Stimulated activated CD8-positive, alpha-beta memory T cell treated with anti-CD3 and anti-CD28 coated beads, Interleukin-4, amount 100 ng/mL, for 1 hour (primary cell): ENCODE measurements around the gene CES3.
A peak's percentile ranks its signal among the peaks of the same experiment; 100 is the strongest.

Experiments used
- DNase-seq, 2 donors: peaks; one replicate each; pipeline ENCODE4 v3.0.0-alpha.2; 2020; ENCODE audit warnings: low read depth in 2 of 2, low spot score in 1 of 2

CES3 gene

DNA sequence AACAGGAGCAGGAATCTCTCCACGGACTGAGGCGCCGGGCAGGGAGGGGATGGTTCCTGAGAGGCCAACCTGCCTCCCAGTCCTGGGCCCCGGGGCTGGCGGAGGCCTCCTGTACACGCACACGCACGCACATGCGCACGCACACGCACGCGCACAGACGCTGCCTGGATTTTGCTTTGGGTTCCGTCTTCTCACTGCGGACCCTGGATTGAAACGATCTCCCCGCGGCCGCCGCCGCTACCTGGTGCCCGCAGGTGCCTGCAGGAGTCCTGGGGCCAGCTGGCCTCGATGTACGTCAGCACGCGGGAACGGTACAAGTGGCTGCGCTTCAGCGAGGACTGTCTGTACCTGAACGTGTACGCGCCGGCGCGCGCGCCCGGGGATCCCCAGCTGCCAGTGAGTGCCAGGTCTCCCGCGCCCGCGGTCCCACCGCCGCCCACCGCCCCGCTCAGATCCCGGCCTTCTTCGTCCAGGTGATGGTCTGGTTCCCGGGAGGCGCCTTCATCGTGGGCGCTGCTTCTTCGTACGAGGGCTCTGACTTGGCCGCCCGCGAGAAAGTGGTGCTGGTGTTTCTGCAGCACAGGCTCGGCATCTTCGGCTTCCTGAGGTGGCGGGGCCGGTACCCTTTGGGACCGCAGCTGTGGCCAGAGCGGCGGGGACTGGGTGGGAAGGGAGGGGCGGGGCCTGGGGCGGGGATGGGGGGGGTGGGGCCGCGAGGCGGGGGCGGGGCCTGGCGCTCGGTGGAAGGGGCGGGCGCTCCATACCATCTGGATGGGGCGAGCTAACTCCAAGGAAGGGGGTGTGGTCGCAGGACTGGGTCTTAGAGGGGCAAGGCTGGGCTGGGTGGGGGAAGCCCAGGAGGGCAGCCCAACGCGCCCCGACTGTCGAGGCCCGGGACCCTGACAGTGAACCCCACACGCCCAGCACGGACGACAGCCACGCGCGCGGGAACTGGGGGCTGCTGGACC lies 39.6 kb downstream of the CES3 start:
- DNase-seq = no peak

DNA sequence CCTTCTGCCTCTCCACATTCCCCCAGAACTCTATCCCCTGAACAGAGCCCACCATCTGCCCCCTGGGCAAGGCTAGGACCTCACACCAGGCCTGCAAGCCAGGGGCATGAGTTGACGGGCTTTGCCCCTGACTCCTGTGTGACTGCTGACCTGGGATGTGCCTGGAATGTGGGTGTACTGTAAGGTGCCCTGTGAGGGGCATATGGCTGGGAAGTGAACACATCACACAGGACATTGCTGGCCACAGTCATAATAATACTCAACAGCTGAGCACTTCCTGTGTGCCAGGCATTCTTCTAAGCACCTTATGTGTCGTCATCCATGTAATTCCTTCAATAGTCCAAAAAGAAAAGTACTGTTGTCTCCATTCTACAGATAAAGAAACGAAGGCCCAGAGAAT lies 40.7 kb downstream of the CES3 start:
- no peak for DNase-seq

DNA sequence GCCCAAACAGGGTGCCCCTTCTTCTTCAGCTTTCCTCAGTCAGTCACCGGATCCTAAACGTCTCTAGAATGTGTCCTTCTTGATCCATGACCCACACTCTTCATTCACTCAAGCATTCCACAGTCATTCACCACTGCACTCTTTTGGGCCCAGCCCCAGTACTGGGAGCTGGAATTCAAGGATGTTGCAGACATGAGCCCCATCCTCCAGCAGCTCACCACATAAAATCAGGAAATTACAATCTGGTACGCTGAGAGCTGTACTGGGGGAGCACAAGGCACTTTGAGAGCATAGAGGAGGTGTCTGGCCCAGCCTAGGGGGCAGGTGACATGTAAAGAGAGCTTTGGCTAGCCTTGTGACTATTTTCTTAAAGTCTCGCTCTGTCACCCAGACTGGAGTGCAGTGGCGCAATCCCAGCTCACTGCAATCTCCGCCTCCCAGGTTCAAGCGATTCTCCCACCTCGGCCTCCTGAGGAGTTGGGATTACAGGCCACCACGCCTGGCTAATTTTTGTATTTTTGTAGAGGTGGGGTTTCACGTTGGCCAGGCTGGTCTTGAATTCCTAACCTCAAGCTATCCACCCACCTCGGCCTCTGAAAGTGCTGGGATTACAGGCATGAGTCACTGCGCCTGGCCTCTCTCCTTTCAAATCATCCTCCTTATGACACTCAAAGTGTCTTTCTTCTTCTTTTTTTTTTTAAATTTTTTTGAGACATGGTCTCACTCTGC lies 46.0 kb downstream of the CES3 start:
- DNase-seq = no peak

DNA sequence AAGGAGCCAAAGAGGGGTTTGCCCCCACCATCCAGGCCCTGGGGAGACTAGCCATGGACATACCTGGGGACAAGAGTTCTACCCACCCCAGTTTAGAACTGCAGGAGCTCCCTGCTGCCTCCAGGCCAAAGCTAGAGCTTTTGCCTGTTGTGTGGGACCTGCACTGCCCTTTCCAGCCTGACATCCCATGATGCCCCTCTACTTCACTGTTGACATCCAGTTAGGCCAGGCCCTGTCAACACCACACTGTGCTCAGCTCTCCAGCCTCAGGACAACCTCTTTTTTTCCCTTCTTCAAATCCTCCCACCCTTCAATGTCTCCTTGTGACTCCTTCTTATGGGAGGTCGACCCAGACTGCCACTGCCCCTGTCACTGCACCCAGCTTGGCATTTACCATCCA lies 48.1 kb downstream of the CES3 start:
- no peak for DNase-seq

DNA sequence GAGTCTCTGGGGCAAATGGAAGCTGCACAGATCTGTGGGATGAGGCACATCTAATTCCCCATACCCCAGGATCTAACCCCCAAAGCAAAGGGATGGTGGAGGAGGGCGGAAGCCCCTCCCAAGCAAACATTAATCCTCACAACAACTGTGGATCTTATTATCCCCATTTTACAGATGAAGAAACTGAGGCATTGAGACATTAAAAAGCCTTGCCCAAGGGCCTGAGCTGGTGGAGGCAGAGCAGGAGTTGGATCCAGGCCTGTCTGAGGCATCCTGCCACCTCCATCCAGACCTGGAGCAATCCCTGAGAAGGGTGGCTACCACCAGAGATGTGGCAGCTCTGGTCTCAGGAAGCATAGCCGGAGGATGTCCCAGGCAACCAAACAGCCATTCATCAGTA lies 50.2 kb downstream of the CES3 start:
- DNase-seq = no peak

DNA sequence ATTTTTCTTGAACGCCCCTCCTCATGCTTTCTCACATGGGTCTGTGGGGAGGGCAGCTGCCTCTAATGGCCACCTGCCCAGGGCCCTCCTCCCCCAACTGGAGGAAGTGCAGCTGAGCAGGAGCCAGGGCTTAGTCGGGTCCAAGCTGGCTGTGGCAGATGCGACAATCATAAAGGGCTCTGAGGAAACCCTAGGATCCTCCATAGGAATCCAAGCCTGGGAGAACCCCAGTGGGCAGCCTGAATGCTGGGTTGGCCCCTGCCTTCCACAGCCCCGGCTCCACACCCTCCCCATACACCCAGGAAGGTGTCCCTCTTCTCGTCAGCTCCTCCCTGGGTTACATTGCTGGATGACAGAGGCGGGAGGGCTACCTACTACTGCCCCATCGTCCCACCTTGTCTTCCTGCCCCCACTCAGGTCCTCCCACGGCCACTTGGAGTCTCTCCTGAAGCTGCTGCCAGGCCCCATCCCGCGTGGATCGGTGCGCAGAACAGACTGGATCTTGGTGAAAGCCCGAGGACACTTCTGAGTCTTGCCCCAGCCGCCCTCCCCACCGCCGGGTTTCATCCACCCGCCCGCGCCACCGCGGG lies 52.3 kb downstream of the CES3 start:
- DNase-seq = no peak

DNA sequence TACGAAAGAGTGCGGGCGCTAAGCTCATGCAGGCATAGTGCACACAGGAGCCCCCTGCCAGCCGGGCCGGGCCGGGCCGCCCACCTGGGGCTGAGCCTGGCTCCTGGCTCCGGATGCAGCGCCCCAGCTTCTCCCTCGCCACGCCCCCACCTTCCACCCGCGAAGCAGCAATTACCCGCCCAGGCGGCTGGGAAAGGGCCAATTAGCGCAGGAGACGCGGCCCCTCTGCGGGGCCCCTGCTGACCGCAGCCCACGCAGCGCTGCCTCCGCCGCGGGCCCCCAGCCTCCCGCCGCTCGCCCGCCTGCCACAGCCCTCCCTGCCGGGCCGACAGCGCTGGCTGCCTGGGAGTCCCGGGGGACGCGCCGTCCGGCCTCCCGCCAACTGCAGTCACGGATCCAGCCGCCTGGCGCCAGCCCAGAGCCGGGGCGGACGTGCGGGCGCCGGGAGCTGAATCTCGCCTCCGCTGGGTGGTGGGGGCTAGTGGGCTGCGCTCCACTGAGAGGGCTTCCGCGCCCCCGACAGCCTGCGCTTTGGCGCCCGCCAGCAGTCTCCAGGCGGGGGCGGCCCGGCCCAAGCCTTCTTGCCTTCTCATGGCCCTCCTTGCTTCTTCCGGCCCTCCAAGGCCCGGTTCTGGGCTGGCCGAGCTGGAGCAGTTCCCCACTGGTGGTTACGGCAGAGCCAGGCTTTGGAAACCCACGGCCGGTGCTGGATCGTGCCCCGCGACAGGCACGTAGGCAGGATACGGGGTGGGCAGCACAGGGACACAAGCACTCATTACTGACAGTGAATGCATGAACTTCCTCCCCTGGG lies 53.0 kb downstream of the CES3 start:
- no peak for DNase-seq

DNA sequence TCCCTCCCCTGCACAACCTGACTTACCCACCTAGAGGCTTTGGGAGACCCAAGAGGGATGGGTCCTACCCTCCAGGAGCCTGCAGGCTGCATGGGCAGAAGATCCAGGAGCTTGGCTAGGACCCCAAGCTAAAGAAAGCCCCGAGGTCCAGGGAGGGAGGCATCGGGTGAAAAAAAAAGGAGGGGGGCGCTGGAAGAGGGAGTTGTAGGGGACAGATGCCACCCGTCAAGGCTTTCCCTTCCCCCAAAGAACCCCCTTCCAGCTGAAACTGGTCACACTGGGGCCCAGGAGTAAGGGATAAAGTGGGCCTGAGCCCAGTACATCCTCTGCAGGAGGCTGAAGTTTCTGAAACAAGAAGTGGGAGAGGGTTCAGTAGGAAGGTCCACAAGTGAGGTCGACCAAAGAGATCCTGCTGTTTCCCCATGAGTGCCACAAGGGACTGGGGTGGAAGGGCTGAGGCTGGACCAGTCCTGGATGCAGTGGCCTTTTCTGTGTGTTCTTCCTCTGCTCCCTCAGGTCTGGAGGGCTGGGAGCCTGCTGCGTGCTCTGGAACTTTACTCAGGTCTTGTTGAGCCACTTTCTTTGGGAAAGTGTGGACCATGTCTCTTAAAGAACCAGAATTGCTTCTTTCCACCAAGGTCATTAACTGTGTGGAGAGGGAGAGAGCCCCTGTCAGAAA lies 53.7 kb downstream of the CES3 start:
- DNase-seq = no peak

DNA sequence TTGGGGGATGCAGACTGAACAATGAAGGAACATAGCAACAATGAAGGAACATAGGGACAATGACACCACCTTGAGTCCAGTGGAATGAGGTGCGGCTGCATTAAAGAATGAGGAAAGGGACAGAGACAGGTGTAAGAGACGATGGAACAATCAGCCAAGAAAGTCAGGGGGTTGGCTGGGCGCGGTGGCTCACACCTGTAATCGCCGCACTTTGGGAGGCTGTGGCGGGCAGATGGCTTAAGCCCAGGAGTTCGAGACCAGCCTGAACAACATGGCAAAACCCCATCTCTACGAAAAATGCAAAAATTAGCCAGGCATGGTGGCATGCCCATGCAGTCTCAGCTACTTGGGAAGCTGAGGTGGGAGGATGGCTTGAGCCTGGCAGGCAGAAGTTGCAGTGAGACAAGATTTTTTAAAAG lies 54.3 kb downstream of the CES3 start:
- no peak for DNase-seq

DNA sequence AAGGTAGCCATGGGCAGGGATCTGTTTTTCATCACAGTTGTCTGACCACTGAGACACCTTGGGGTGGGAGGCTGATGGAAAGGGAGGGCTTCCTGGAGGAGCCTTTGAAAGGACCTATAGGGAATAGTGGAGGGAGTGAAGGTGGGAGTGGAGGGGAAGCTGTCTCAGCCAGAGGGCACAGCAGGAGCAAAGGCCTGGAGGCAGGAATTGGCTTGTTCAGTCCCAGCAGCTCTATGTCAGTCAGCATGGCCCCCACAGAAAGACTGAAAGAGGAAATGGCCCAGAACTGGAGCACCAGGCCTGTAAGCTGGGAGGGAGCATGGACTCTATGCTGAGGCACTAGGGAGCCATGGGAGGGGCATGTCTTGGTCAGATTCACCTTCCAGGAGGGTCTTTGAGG lies 55.1 kb downstream of the CES3 start:
- no peak for DNase-seq

DNA sequence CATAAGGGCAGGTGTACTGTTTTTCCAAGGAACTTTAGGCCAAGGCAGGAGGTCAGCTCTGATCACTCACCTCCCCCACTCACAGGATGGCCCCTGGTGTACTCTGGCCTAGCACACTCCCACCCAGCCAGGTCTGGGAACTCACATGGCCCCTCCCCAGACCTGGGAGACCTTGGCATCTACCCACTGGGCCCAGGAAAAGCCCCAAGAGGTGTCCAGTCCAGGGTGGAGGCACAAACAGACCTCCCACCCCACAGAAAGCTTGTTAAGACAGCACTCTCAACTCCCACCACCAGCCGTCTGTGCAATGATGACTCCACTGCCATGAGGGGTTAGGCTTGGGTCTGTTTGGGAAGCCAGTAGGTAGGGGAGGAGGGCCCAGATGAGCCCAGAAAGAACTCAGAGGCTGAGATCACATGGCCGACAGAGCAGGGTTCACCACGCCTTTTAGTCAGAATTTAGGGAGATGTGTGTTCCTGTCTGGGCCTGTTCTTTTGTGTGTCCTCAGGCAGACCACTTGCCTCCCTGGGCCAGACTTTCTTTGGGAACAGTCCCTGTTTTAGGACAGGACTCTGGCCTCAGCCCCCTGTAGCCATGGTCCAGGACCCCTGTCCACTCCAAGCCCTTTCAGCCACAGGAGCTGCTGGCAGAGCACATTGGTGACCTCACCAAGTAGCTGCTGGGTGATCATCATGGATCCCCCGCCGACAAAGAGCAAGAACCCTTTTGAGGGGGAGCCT lies 55.8 kb downstream of the CES3 start:
- no peak for DNase-seq

DNA sequence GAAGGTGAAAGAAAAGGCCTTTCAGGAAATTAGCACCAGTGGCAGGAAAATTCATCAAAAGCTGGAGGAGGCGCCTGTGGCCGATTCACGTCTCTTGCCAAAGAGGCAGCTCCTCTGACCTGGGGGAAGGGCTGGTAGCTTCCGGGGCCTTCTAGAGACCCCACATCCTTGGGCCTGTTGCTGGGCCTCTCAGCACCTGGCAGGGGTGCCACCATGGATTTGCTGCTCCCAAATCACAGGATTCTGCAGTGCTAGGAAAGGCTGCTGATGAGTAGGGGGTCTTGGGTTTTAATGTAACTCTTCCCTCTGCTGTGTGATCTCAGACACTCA lies 56.3 kb downstream of the CES3 start:
- DNase-seq = no peak

DNA sequence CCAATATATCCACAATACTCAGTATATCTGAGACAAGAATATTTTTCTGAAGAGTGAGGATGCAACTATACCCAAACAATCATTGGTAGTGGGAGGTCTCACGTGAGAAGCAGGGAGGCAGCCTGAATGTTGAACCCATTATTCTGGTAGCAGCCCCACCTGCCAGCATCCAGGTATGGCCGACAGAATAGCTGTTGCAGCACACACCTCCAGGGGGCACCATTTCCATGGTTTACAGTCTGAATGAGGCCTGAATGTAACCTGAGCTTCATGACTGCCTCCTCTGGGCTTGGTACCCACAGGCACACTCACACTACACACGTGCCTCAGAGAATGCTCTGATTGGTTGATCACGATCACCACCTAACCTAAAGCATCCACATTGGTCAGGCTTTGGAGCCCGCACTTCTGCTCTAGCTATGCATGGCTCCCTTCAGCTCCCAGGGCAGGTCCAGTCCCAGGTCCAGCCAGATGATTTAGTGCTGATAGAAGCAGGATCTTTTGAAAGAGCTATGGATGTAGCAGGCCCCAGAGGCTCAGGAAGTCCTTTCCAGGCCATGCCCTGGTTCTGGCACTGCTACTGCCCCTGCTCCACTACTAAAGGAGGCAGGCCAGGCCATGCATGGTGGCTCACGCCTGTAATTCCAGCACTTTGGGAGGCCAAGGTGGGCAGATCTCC lies 56.9 kb downstream of the CES3 start:
- peak; percentile 53 to 66 for DNase-seq

DNA sequence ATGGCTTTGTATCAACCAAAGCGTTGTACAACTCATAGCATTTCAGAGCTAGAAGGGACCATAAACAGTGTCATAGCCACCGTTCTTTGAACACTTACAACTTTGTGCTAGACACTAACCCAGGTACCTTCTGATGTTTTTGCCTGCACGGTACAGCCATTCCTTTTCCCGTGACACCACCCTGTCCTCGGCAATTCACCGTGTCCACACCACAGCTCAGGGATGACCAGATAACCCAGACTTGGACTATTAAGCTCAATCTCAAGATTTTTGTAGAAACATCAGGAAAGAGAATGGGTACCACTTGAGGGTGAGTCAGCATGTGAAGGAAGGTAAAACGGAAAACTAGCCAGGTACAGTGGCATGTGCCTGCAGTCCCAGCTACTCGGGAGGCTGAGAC lies 58.1 kb downstream of the CES3 start:
- no peak for DNase-seq

DNA sequence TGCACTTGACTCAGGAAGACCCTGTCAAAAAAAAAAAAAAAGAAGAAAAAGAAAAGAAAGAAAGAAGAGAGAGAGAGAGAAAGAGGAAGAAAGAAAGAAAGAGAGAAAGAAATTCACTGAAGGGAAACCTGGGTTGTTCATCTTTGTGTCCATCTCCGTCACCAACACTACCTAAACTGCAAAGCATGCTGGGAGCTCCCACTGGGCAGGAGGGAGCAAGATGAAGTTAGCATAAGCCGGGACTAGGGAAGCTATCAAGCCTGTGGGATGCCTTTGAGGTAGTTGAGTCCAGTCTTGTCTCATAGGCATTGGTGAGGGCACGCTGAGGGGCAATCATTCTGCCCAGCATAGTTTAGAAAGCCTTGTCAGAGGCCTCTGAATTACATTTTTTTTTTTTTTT lies 60.3 kb downstream of the CES3 start:
- DNase-seq = no peak

DNA sequence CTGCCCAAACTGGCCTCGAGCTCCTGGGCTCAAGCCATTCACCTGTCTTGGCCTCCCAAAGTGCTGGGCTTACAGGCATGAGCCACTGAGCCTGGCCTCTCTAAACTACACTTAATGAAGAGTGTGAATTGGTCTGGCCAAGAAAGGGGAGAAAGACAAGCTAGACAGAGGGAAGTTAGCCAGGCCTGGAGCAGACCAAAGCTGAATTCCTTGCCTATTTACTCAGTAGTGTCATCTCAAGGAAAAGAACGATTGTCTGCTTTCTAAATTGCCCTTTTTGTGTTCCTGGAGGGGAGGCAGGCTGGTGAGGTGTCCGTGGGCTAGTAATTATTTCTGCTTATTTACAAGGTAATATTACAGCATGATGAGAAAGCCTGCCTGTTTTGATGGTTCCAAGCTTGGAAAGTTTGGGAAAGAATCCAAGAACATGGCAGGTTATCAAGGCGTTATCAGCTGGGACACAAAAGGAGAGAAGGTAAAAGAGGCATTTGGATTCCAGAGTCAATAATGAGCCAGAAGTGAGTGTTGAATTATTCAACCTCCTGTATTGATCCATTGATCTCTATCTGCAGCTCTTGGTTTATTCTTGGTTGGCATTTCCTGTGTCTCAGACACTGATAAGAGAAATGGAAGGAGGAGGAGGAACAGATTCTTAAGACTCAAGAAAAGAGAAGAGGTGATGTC lies 61.6 kb downstream of the CES3 start:
- no peak for DNase-seq

DNA sequence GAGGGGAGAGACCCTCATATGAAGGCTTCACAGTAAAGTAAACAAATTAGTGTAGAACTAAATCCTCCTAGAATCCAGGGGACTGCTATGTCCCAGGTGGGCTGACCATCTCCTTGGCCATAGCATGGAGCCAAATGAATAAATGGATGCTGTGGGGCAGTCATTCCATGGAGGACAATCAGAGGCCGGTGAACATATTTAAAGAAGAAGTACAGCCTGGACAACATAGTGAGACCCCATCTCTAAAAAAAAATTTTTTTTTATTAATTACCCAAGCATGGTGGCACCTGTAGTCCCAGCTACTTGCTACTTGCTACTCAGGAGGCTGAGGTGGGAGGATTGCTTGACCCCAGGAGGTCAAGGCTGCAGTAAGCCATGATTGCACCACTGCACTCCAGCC lies 62.6 kb downstream of the CES3 start:
- DNase-seq = no peak
